Effector CD8-positive, alpha-beta T cell (primary cell): ENCODE results near the gene CD93.

Source experiments
- DNase-seq: peaks from one replicate; lab custom pipeline; 2025; lab: John Stamatoyannopoulos, UW

CD93 gene

DNA sequence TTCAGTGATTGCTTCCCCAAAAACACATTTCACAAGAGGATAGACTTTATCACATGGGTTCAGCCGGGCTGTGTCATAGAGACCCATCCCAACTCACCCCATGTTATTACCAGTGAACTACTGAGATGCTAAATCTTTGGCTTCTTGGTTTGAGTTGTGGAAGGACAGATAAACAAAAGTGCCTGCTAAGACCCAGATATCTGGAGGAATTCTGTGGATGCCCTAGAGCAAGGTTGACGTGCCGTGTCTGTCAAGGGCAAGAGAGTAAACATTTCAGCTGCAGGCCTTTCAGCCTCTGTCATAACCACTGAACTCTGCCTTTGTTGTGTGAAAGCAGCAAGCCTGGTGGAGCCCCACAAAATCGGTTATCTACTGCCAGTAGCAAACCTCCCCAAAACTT is 25.5 kb downstream of the CD93 start:
- no peak for DNase-seq

DNA sequence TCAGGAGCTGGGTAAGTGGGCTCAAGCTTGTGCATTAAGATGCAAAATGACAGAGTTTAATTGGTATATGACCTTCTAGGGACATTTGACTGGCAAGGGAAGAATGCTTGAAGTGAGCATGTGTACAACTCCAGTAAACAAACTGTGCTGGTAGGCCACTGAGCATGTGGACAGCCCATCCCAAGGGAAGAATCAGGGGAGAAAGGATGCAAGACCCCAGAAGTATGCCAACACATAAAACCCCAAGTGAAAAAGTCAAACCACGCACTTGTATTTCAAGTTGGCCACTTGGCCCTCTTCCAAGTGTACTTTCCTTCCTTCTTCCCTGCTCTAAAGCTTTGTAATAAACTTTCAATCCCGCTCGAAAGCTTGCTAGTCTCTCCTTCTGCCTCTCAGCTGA is 26.3 kb downstream of the CD93 start:
- no peak for DNase-seq

DNA sequence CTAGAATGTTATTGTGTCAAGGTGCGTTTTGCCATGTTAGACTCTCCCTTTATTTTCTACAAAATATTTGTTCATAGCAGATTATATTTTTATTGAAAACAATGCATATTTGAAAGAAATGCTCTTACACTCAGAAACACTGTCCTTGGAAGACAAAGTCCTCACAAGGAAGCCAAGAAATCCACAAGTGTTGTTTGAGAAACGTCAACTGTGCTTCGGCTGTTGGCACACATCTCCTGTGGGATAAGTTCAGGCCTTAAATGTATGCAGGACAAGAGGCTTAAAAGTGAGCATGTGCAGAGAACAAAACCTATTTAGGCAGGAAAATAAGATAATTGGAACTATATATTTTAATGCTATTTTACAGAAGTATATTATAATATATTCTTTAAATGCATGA is 27.1 kb downstream of the CD93 start:
- DNase-seq: no peak

DNA sequence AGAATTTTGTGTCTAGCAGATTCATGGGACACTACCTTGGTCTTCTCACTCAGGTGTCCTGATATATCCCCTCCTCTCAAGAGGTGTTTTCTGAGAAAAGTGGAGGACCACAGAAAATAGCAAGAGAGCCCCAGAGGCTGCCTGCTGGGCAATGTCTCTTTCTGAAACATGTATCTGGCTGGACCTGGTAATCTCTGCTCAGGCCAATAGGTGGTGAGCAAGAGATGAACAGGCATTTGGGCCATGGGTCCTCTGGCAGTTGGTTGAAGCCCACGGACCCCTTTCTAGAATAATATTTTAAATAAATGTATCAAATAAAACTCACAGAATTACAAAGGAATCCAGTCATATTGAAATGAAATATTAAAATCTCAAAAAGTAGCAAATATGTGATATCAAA is 27.9 kb downstream of the CD93 start:
- no peak for DNase-seq

DNA sequence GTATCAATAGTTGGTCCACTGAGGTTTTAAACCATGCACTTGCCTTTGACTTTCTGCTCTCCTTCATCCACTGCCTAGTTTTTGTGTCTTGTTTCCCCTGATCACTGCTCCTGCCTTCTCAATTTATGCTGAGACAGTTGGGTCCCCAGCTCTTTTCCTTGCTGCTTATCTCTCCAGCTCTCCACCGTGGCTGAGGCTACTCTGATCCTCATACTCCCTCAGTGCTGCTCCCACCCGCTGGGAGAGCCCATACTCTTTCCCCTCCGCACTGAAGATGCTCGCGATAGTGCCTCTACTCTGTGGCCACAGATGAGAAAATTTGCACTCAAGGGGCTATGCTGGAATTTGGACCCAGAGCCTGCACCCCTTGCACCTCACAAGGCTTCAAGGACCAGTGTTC is 33.2 kb downstream of the CD93 start:
- DNase-seq: no peak

DNA sequence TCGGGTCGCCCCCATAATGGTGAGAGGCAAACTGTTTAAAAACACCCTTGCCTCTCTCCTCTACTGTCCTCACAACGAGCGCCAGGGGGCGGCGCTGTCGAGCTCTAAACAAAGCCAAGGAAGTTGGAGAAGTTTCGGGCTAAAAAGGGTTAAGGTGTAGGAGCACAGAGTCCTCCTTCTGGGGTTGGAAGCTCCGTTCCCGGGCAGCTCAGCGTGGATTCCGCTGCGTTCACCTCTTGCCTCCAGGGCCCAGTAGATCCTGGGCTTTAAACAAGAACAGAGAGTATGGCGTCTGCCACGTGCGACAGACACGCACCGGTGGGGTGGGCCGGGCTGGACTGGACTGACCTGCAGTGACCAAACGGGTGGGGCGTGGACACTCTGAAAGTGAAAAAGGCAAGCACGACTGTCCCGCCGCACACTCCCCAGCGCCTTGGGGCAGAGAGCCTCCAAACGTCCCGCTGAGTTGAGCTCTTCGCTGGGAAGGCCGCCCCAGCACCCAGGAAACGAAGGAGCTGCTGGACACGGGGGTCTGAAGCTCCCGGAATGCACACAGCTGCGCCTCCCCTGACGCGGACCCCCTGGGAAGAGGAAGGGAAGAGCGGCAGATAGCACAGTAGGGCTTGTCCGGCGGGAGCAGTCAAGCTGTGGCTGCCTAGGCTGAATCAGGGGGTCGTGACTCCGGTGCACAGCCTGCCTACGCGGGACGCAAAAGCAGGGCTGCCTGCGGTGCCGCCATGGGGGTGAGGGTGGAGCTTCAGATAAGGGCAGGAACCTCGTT is 35.1 kb downstream of the CD93 start:
- no peak for DNase-seq

DNA sequence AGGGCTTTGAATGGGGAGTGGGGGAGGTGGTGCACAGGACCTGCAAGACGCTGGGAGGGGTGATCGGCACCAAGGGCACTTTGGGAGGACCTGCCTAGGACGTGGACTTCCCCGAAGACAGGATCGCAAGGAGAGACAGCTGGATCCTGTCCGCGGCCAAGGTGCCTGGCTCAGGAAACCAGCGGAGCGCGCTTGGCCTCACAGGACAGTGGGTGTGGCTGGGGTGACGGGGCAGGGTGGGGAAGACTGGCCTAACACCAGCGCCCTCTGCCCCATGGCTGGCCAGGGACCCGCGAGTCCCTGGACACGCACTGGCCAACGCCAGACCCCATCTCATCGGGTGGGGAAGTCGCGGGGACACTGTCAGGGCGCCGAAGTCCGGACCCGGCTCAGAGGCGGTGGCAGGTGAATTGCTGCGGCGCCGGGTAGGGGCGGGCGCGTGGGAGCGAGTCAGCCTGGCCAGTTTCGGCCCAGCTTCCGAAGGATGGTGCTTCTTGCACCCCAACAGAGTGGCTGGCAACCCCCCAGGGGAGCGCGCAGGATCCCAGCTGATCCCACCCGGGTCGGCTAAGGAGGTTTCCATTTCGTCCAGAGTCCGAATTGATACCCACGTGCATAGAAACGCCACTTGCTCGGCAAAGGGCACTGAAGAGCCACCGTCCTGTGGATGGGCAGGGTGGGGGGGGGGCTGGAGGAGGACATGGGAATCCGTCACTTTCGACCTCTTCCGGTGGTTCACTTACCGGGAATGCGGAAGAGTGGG is 35.9 kb downstream of the CD93 start:
- no peak for DNase-seq

DNA sequence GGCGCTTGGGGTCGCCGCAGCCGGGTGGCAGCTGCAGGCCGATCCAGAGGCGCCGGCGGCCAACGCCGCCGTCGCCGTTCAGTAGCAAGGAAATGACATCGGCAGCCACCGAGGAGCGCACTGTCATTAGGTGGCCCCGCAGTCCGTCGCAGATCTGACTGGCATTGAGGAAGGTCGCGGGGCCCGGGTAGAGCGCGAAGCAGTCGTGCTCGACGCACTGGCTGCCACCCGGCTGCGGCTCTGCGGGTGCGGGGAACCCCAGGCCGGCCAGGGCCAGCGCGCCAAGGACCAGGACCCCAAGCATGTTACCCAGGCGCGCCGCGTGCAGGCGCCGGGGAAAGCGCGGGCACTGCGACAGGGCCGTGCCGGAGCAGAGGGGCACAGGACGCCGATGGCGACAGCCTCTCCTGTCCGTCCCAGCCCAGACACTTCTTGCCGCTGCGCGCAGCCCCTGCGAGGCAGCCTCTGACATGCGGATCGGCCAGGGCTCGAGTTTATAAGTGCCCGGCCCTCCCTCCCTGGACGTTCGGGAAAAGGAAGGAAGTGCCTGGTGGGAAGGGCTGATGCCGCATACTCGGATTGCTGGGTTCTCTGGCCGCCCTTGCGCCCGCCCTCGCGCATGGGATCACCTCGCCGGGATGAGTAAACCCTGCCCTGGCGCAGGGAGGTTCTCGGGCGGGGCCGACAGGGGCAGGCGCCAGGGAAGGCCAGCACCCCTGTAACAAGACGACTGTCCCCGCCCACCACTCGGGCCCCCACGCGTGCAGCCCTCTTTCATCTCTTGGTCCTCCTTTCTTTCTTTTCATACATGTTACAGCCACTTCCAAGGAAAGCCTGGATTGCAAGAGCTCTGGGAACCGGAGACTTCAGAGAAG is 36.7 kb downstream of the CD93 start, which contains the start of gene THBD:
Gene THBD, minus strand, starts transcription at position 472 of the 875 bp plus-strand sequence. Its CDS starts 168 bp downstream, at position 304.
- no peak for DNase-seq

DNA sequence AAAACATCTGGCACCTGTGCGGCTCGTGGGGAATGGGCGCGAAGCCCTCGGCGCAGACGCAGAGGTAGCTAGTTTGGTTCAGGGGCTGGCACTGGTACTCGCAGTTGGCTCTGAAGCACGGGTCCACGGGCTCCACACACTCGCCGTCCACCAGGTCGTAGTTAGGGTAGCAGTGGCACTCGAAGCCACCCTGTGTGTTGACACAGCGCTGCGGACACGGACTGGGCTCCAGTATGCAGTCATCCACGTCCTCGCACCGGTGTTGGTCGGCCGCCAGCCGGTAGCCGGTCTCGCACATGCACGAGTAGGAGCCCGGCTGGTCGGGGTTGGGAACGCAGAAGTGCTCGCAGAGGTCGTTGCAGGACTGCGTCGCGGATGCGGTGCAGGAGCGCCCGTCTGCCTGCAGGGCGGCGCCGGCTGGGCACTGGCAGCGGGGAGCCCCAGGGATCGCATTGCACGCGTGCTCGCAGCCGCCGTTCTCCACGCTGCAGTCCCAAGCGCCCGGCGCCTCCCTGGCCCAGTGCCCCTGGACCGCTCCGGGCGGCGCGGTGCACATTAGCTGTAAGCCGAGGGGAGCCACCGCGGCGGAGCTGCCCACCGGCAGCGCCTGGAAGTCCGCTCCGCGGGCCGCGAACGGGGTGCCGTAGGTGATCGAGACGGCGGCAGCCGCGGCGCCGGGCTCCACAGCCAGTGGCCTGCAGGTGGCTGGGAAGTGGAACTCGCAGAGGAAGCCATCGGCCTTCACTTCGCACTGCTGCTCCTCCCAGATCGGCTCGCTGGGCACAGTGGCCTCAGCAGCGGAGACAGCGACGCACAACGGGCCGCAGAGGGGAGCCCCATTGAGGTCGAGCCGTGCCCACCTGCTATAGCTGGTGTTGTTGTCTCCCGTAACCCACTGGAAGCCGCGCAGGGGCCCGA is 37.6 kb downstream of the CD93 start:
- no peak for DNase-seq

DNA sequence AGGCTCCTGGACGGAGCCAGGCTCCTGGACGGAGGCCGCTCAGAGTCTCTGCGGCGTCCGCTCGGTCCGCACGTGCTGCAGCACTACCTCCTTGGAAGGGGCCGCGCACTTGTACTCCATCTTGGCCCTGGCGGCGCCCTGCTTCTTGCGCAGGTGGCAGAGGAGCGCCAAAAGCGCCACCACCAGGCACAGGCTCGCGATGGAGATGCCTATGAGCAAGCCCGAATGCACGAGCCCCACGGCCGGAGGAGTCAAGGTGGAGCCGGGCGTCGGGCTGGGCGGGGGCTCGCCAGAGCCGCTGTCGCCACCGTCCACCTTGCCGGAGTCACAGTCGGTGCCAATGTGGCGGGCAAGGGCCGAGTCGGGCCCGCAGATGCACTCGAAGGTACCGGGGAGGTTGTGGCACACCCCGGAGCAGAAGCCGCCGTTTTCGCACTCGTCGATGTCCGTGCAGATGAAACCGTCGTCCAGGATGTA is 38.3 kb downstream of the CD93 start:
- DNase-seq: no peak

DNA sequence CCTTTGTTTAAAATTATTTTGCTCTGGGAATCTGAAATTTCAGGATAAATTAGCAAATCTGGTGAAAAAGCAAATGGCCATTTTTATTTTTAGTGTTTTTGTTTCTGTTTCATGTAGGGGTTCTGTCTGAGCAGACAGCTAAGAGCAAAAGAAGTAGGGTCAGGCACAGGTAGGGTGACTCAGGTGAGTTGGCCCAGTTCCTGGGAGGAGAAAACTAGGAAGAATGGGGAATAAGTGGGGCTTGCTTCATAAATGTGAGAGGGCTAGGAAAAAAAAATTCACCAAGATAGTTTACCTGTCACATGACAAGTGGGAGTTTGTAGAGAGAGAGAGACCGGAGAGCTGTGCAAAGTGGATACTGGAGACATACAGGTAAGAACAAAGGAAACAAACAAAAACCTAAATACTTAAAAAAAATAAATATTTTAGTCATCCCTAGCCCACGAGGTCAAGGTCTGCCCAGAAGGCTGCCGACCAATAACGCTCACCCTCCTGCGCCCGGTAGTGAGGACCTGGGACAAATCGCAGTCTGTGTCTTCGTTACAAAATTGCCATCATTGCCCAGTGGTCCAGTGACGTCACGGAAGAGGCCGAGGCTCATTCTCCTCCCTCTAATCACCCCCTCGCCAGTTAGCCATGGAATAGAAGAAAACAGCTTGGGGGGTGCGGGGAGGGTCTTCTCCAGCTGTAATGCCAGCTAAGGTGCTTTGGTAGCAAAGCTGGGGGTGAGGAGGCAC is 39.0 kb downstream of the CD93 start:
- DNase-seq: no peak

DNA sequence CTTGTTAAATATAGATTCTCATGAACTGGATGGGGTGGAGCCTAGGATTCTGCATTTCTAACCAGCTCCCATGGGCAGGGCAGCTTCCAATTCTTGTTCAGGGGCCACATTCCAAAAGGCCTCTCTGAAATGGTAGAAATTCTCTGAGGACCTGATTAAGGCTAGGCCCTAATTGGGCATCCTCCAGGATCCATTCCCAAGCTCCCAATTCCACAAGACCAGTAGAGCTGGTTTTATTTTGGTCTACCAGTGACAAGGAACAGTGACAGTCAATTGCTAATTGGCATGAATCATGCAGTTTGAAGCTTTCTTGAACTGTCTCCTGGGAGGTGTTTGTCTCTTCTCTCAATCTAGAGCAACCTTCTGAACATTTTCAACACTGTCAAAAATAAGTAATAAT is 39.7 kb downstream of the CD93 start:
- no peak for DNase-seq

DNA sequence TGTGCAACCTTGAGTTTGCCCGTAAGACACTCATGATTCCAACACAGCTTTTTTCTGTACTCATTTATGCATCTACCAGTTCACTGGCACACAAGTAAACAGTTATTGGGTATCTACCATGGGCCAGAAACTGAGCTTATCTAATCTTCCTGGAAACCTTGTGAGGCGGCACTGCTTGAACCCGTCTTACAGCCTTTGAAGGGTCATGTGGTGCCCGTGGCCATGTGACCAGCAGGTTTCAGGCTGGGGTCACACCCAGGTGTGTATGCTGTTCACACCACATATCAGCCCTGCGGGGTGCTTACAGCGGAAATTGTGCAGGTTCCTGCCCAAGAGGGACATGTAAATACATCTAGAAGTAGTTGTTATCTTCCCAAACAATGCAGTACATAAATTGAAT is 42.7 kb downstream of the CD93 start:
- DNase-seq: no peak

DNA sequence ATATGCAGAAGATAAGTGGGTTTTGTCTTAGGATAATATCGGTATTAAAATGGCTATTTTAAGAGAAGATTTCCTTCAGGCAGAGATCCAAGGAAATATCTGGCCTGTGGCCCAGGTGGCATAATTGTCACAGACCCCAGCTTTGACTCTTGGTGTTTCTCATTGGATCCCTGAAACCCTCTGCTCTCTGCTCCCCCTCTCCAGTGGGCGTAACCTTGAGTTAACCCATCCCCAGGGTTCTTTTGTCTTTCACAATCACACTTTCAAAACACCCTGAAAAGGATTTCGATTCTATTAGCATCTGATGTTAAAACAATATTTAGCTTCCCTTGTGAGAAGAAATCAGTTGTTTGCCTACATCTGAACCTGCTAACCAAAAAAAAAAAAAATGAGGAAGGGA is 43.9 kb downstream of the CD93 start:
- DNase-seq: no peak

DNA sequence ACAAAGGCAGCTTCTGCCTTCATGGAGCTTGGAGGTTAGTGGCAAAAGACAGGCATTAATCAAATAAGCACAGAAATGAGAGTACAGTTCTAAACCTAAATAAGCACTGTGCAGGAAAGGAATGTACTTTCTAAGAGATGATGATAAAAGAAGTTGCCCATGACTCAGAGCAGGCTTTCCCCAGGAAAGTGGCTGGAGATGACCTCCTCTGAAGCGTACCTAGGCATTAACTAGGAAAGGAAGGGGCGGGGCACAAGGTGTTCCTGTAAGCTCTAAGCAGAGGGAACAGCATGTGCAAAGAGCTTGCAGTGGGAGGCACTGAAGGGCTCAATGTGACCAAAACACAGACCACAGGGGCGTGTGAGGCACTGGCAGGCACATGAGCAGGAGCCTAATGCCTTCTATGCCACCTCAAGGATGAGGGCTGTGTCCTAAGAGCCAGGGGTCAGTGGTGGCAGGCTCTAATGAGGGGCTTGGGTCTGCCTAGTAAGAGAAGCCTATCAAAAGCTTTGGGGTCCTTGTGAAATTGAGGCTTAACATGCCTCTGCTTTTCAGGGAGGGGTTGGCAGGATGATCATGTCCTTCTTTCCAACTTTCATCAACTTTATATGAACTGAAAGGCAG is 46.1 kb downstream of the CD93 start:
- DNase-seq: no peak

DNA sequence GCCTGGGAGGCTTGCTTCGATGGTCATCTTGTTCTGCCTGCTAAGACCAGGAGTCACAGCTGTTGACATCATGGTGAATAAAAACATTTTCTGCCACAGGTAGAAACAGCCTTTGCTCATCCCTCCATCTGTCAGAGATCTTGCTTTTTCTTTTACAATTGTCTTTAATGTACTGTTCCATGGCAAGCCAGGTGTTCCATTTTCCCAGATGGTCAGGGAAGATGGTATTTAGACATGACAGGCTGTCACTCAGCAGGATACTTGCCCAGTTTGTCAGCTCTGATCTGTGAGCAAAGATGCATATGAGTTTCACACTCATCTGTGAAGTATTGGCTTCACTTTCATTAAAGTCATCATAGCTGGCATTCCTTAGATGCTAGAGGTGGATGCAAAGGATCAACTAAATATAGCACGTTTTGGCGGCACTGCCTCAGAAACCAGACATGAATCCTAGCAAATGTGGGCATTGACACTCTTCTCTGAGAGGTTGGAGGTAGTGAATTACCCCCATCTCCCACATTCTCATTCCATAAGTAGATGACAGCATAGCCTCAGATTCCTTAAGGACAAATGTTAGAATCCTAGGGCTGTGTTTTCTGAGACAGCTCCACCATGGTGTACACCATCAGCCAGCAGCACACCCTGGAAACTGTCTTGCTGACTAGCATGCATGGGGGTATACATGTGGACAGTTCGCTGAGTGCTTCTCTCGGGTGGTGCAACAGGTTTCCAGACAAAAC is 46.8 kb downstream of the CD93 start:
- DNase-seq: no peak

DNA sequence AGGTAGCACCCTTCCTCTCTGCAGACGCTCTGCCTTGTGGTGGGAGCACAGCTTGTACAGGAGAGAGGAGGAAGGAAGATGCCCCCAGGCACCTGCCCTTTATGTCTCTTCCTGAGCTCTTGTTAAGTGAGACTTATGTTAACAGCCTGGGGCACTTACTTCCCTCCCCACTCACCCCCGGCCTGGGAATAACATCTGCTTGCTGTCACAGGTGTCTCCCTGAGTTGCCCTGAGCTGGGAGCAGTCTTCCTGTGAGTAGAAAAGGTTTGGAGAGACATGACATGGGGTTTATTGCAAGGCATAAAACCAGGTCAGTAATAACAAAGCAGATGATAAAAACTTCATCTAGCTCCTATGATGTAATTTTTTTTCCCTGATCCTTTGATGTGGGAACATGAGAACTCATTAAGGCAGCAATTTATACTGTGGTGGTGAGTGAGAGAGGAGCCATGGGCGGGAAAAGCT is 49.1 kb downstream of the CD93 start:
- no peak for DNase-seq

DNA sequence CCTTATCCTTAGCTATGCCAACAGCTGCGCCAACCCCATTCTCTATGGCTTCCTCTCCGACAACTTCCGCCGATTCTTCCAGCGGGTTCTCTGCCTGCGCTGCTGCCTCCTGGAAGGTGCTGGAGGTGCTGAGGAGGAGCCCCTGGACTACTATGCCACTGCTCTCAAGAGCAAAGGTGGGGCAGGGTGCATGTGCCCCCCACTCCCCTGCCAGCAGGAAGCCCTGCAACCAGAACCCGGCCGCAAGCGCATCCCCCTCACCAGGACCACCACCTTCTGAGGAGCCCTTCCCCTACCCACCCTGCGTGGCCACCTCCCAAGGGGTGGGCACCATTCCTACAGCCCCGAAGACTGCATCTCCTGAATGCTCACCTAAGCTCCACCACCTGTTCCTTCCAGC is 49.8 kb downstream of the CD93 start:
- no peak for DNase-seq

DNA sequence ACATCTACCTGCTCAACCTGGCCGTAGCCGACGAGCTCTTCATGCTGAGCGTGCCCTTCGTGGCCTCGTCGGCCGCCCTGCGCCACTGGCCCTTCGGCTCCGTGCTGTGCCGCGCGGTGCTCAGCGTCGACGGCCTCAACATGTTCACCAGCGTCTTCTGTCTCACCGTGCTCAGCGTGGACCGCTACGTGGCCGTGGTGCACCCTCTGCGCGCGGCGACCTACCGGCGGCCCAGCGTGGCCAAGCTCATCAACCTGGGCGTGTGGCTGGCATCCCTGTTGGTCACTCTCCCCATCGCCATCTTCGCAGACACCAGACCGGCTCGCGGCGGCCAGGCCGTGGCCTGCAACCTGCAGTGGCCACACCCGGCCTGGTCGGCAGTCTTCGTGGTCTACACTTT is 50.4 kb downstream of the CD93 start:
- no peak for DNase-seq
